ENCODE results near the gene ATP13A5. TPM values are rescaled to one million over a fixed set of nuclear protein-coding genes. Genes with fewer than 3 reads are reported as not detected.

The ATP13A5 gene
- total and polyA plus RNA-seq, 3 donors from 2014 or later = 0.16 to 0.26 (median 0.25) TPM

DNA sequence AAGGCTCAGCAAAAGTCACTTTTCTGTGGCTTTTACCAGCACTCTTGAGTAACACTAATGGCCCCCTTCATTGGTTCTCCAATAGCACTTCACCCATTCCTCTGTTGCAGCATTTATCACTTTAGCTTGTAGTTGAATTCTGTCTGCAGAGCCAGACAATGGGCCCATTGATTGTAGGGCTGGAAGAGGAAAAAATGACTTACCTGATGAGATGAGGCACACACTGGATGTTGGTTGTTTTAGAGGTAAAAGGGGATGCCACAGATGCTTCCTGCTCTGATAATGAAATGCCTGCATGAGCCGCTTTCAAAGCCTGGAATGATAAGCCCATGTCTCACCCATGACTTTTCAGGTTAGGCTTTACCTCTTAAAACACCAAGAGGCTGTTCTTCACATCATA is 73.2 kb downstream of the ATP13A5 start:
- no peaks in the 10 kb centered on the region for H3K36me3 ChIP-seq (ENCODE audit: low read depth, missing control alignments)
- TF ChIP-seq POLR2A (IDR thresholded peaks at IDR 0.05) (no peak), CTCF (IDR thresholded peaks at IDR 0.05) (no peak)
- no peaks in the 10 kb centered on the region for H3K27me3 ChIP-seq
- DNase-seq = no peak
- no peak overlapping the region for H3K4me3 ChIP-seq
- no peaks in the 10 kb centered on the region for H3K9me3 ChIP-seq
- 84 to 96% methylated on average over 1 of the region's 1 CpG for WGBS, 2 donors
- no peaks in the 10 kb centered on the region for H3K4me1 ChIP-seq
- intact Hi-C loops (cut with DNase I; ENCODE audit: low total_unique reads) = no loop called here
- H3K27ac ChIP-seq = no peak overlapping the region

DNA sequence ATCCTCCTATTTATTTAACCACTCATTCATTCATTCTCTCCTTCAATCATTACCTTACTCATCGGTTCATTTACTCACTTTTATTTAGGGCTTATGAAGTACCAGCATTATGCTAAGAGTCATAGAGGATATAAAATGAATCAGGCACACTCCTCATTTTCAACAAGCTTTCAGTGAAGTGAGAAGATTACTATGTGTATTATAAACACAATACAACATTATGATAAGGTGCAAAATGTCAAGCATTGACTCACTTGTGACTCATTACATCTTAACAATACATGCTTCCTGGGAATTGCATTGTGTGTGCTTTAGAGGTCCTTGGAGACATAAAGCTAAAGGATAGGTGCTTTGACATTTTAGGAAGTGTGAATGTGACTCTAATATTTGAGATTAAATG is 77.1 kb downstream of the ATP13A5 start:
- Histone ChIP-seq H3K4me1 (no peaks in the 10 kb centered on the region), H3K36me3 (ENCODE audit: low read depth, missing control alignments) (no peaks in the 10 kb centered on the region), H3K27me3 (no peaks in the 10 kb centered on the region), H3K27ac (no peak overlapping the region), H3K4me3 (no peak overlapping the region), H3K9me3 (no peaks in the 10 kb centered on the region)
- TF ChIP-seq POLR2A (IDR thresholded peaks at IDR 0.05) (no peak), CTCF (IDR thresholded peaks at IDR 0.05) (no peak)
- WGBS, 2 donors = 89 to 93% methylated on average over 1 of the region's 1 CpG
- DNase-seq = no peak
- intact Hi-C loops (cut with DNase I; ENCODE audit: low total_unique reads) = no loop called here

- H3K9me3 ChIP-seq = no peaks in the 10 kb centered on the region
- DNase-seq = no peak
- H3K27ac ChIP-seq = no peak overlapping the region
- intact Hi-C loops (cut with DNase I; ENCODE audit: low total_unique reads) = no loop called here
- H3K4me3 ChIP-seq = no peak overlapping the region
- WGBS, 2 donors = 88 to 94% methylated on average over 5 of the region's 5 CpGs
- TF ChIP-seq CTCF (IDR thresholded peaks at IDR 0.05) (no peak), POLR2A (IDR thresholded peaks at IDR 0.05) (no peak)
- no peaks in the 10 kb centered on the region for H3K4me1 ChIP-seq
- no peaks in the 10 kb centered on the region for H3K27me3 ChIP-seq
- H3K36me3 ChIP-seq (ENCODE audit: low read depth, missing control alignments) = no peaks in the 10 kb centered on the region
These were observed 81.1 kb downstream of the ATP13A5 start for GRCh38 chr3:193297421-193297820.

GRCh38 chr3:193295985-193296384 is 82.6 kb downstream of the ATP13A5 start:
- intact Hi-C loops (cut with DNase I; ENCODE audit: low total_unique reads) = no loop called here
- no peaks in the 10 kb centered on the region for H3K4me1 ChIP-seq
- 89 to 92% methylated on average over 2 of the region's 2 CpGs for WGBS, 2 donors
- H3K9me3 ChIP-seq = no peaks in the 10 kb centered on the region
- DNase-seq = no peak
- H3K36me3 ChIP-seq (ENCODE audit: low read depth, missing control alignments) = no peaks in the 10 kb centered on the region
- no peak overlapping the region for H3K4me3 ChIP-seq
- no peaks in the 10 kb centered on the region for H3K27me3 ChIP-seq
- TF ChIP-seq POLR2A (IDR thresholded peaks at IDR 0.05) (no peak), CTCF (IDR thresholded peaks at IDR 0.05) (no peak)
- no peak overlapping the region for H3K27ac ChIP-seq

GRCh38 chr3:193292386-193292785 is 86.2 kb downstream of the ATP13A5 start:
- H3K4me3 ChIP-seq = no peak overlapping the region
- intact Hi-C loops (cut with DNase I; ENCODE audit: low total_unique reads) = no loop called here
- H3K36me3 ChIP-seq (ENCODE audit: low read depth, missing control alignments) = no peaks in the 10 kb centered on the region
- no peak overlapping the region for H3K27ac ChIP-seq
- 81 to 89% methylated on average over 3 of the region's 3 CpGs for WGBS, 2 donors
- no peaks in the 10 kb centered on the region for H3K27me3 ChIP-seq
- TF ChIP-seq CTCF (IDR thresholded peaks at IDR 0.05) (no peak), POLR2A (IDR thresholded peaks at IDR 0.05) (no peak)
- no peak for DNase-seq
- no peaks in the 10 kb centered on the region for H3K9me3 ChIP-seq
- H3K4me1 ChIP-seq = no peaks in the 10 kb centered on the region
